Effector CD4-positive, alpha-beta T cell (primary cell): ENCODE data around the gene CD4.
"Not testable (repeated sequence)": the region's sequence is repeated elsewhere in the genome, so short reads cannot be mapped to it uniquely, and the experiment has no call there.

Experiments
- DNase-seq: peaks from one replicate; pipeline ENCODE4 v3.0.0-alpha.2; 2020

CD4 gene

DNA sequence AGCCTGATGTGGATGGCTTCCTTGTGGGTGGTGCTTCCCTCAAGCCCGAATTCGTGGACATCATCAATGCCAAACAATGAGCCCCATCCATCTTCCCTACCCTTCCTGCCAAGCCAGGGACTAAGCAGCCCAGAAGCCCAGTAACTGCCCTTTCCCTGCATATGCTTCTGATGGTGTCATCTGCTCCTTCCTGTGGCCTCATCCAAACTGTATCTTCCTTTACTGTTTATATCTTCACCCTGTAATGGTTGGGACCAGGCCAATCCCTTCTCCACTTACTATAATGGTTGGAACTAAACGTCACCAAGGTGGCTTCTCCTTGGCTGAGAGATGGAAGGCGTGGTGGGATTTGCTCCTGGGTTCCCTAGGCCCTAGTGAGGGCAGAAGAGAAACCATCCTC, 81.0 kb downstream of the CD4 start:
- DNase-seq: not testable (repeated sequence)
